GM19397 (cell line): ENCODE data around the gene OTUB2.

Source experiments
- ATAC-seq: cut with Tn5 transposase; IDR thresholded peaks from one replicate; pipeline ENCODE4 v1.9.1; 2021; ENCODE audit warnings: mild to moderate bottlenecking, moderate library complexity; ENCODE audit not compliant: unreplicated experiment

Gene OTUB2

GRCh38 chr14:94020267-94020666 lies 5.9 kb upstream of the OTUB2 start:
- no peak for ATAC-seq

GRCh38 chr14:94021001-94021400 lies 5.1 kb upstream of the OTUB2 start:
- no peak for ATAC-seq

GRCh38 chr14:94021416-94022157 lies 4.6 kb upstream of the OTUB2 start:
- ATAC-seq, result no peak

- ATAC-seq, result no peak
These were observed 3.4 kb upstream of the OTUB2 start for GRCh38 chr14:94022532-94023411.

GRCh38 chr14:94024549-94024948 lies 1.6 kb upstream of the OTUB2 start:
- no peak for ATAC-seq

- no peak for ATAC-seq
These were observed 420 bp upstream of the OTUB2 start for GRCh38 chr14:94025720-94026119.

- no peak for ATAC-seq
These were observed 839 bp downstream of the OTUB2 start for GRCh38 chr14:94026889-94027469.

- no peak for ATAC-seq
These were observed 1.7 kb downstream of the OTUB2 start for GRCh38 chr14:94027566-94028449.

- no peak for ATAC-seq
These were observed 2.3 kb downstream of the OTUB2 start for GRCh38 chr14:94028450-94028826.

- ATAC-seq, result no peak
These were observed 3.1 kb downstream of the OTUB2 start for GRCh38 chr14:94029265-94029664.

- no peak for ATAC-seq
These were observed 3.6 kb downstream of the OTUB2 start for GRCh38 chr14:94029671-94030203.

GRCh38 chr14:94030571-94030970 lies 4.4 kb downstream of the OTUB2 start:
- no peak for ATAC-seq

GRCh38 chr14:94031161-94031882 lies 5.2 kb downstream of the OTUB2 start:
- no peak for ATAC-seq

- ATAC-seq, result no peak
These were observed 5.7 kb downstream of the OTUB2 start for GRCh38 chr14:94031883-94032279.

GRCh38 chr14:94034886-94035285 lies 8.7 kb downstream of the OTUB2 start:
- no peak for ATAC-seq

- peak; percentile 76 for ATAC-seq
These were observed 10.4 kb downstream of the OTUB2 start for GRCh38 chr14:94036313-94037167.

- no peak for ATAC-seq
These were observed 11.8 kb downstream of the OTUB2 start for GRCh38 chr14:94037954-94038353.

- ATAC-seq, result no peak
These were observed 12.4 kb downstream of the OTUB2 start for GRCh38 chr14:94038510-94038909.
